HG03280 (cell line): Measurements from ENCODE around the gene LYZL2.
"Not testable (repeated sequence)": the region's sequence is repeated elsewhere in the genome, so short reads cannot be mapped to it uniquely, and the experiment has no call there.

Experiments
- ATAC-seq: cut with Tn5 transposase; IDR thresholded peaks from one replicate; pipeline ENCODE4 v1.9.1; 2021; ENCODE audit warnings: mild to moderate bottlenecking, moderate library complexity; ENCODE audit not compliant: unreplicated experiment

Gene LYZL2

DNA sequence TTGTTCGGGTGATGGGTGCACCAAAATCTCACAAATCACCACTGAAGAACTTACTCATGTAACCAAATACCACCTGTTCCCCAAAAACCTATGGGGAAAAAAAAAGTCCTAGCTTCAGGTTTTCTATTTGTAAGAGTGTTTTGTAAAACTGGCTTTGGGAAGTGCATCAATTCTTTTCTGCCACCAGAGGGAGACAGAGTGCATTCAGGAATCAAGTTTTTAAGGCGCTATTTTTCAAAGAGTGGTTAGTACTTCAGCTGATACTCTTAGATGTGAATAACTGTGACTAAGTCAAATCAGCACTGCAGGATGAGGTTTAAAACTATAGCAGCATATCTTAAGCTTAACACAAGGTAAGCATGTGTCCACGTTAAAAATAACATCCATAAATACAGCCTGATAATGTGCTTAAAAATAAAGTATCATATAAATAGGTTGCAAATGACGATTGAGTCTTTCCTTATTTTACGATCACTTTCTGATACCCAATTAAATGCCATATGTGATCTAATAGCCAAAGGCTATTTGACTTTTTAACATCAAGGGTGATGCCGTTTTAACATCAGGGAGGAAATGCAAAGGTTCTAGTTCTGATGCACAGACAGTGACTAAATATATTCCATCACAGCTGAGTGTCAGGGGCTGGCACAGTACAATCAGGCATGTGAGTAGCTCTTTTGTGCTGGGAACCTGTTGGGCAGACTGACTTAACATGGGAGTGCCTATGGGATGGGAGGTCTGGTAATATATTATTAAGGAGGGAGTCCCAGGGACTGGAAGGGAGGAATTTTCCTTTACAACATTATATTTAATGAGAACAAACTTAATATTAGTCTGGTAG, 10.6 kb upstream of the LYZL2 start:
- ATAC-seq, result no peak

GRCh38 chr10:30637881-30638467, 8.4 kb upstream of the LYZL2 start:
- ATAC-seq, result no peak

DNA sequence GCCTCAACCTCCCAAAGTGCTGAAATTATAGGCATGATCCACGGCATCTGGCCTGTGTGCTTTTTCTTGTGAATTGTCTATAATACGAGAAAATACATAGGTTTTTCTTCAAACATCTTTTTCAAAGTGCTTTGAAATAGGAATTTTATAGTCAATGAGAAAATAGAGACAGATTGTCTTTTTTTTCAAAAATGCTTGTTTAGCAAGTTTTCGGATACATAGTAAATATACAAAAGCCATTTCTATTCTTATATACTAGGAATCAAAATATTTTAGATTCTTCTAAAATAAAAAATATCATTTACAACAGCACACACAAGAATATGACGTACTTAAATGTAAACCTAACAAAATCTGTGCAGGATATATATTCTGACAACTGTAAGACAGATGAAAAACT, 1.6 kb upstream of the LYZL2 start:
- no peak for ATAC-seq

DNA sequence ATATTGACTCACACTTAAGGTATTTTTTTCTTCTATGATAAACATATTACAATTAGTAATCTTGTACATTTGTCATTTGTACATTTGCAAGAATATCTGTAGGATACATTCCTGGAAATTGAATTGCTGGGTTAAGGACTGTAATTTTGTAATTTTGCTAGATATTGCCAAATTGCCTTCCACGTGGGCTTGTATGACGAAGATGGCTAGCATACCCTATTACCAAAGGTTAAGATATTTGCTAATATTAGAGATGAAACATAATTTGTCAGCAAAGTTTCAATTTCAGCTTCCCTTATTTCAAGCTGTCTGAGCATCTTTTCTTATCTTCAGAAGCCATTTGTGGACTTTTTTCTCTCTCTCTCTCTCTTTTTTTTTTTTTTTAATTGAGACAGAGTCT, 1.0 kb upstream of the LYZL2 start:
- no peak for ATAC-seq

DNA sequence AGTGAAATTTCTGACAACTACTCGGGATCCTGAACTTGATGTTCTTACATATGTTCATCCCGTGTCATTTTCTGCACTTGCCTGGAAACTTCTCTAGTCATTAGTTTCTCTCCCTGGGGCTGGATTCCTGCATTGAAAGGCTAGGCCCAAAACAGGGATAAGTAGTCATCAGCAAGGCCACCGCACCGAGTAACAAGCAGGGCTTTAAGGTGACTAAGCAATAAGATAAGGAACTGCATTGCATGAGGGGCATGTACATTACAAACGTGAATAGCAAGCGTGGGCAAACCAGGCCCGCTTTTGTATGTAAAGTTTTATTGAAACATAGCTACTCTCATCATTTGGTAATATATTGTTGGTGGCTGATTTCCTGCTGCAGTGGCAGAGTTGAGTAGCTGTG, 977 bp downstream of the LYZL2 start:
- ATAC-seq, result not testable (repeated sequence)

GRCh38 chr10:30626837-30627236, 2.7 kb downstream of the LYZL2 start:
- ATAC-seq, result not testable (repeated sequence)

- ATAC-seq, result not testable (repeated sequence)
Measured at GRCh38 chr10:30626196-30626595, 3.4 kb downstream of the LYZL2 start.

GRCh38 chr10:30625080-30625479, 4.5 kb downstream of the LYZL2 start:
- no peak for ATAC-seq

DNA sequence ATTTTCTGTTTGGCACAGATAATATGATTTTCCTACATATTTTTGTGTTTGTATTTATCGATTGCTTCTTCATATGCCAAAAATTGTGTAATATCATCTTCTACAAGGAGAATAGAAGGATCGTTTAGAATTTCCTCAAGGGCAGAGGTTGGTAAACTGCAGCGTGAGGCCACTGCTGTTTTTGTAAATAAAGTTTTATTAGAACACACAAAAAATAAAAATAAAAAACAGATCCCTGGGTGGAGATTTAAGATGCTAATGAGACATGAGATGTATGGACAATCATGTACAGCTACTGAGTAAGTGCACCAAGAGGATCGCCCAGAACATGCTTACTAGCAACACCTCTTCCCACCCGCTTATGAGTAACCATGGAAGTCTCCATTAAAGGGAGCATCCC, 9.6 kb downstream of the LYZL2 start:
- ATAC-seq, result no peak

DNA sequence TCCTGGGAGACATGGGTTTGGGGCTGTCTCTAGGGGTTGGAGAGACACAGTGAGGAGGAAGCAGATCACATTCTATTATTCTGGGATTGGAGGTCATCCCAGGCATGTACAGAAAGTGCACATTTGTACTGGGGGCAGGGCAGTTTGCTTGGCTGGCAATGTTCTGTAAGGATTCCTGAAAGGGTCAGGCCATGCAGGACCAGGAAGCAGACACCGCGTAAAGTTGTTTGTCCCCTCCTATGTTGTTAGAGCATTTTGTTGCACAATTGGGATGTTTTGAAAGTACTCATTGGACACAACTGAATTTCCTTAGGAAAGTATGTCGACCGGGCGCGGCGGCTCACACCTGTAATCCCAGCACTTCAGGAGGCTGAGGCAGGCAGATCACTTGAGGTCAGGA, 12.5 kb downstream of the LYZL2 start:
- ATAC-seq, result no peak

GRCh38 chr10:30611041-30611440, 18.5 kb downstream of the LYZL2 start:
- not testable (repeated sequence) for ATAC-seq

- no peak for ATAC-seq
Measured at GRCh38 chr10:30607814-30608213, 21.7 kb downstream of the LYZL2 start.

DNA sequence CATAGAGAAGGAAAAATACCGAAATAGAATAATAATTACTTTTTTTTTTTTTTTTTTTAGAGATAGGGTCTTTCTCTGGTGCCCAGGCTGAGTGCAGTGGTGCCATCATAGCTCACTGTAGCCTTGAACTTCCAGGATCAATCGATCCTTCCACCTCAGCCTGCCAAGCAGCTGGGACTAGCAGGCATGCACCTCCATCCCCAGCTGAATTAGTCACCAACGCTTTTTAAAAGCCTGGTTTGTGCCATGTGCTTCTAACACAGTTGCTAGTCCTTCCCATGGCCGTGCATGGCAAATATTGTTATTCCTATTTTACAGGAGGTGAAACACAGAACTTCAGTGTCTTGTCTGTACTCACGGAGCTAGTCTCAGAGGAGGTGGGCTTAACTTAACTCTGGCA, 23.2 kb downstream of the LYZL2 start:
- no peak for ATAC-seq

- not testable (repeated sequence) for ATAC-seq
Measured at GRCh38 chr10:30605341-30606121, 24.0 kb downstream of the LYZL2 start.

DNA sequence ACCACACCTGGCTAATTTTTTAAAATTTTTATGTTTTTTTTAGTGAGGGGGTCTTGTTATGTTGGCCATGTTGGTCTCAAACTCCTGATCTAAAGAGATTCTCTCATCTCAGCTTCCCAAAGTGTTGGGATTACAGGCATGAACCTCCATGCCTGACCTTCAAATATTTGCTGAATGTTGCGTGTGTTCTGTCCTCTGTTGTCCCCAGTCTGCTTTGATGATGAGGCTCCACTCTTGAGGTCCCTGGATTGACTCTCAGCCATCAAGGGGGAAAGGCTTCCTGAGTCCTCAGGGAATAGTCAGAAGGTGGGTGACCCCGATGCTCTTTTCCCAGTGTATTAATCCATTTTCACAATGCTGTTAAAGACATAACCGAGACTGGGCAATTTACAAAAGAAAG, 26.0 kb downstream of the LYZL2 start:
- no peak for ATAC-seq

GRCh38 chr10:30602747-30603146, 26.8 kb downstream of the LYZL2 start:
- no peak for ATAC-seq

- ATAC-seq, result no peak
Measured at GRCh38 chr10:30600005-30600404, 29.5 kb downstream of the LYZL2 start.

DNA sequence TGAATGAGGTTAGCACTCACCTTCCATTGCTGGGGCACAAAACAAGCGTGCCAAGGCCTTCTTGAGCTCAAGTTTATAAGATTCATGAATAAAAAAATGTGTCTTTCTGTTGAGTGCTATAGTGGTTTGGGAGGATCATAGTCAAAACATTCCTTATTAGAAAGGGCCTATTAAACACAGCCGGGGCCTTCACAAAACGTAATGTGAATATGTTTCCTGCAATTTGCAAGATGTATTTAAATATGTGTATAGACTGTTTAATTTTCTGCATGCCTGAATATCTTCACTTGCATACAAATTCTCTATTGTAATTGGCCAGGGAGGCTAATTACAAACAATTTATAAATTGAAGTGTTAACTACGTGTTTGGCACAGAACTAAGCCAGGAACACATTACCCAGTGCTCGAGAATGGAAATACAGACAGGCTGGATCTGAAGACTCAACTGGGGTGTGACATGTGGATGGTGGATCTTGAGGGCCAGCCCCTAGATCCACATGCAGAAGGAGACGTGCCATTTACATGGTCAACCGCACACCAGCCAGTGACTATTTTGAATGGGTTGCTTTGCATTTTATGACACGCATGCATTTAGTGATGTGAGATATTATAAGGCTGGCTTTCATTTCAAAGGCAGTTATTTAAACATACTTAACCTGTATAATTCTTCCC, 31.3 kb downstream of the LYZL2 start:
- no peak for ATAC-seq

DNA sequence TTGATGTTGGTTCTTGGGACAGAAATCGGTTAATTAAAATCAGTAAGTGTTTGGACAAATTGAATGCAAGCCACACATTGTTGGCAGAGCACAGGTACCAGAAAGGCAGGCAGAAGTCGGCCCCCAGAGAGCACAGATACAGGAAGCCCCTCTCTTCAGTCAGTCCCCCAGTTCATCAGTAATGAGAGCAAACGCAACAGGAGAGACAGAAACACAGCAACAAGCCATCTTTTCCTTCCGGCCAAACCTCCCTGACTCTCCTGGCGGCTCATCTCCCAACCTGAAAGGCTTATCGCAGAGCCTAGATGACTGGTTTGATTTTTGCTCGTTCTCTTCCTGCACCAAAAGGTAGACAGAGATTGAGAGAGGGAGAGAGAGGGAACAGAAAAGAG, 32.1 kb downstream of the LYZL2 start:
- ATAC-seq, result not testable (repeated sequence)

GRCh38 chr10:30596493-30597432, 32.8 kb downstream of the LYZL2 start:
- ATAC-seq, result not testable (repeated sequence)
